Activated gamma-delta T cell (primary cell): ENCODE results near the gene STK17B.

Experiments
- DNase-seq: peaks from one replicate; lab custom pipeline; 2025; lab: John Stamatoyannopoulos, UW

The STK17B gene

GRCh38 chr2:196183528-196184231 lies 12.3 kb upstream of the STK17B start:
- DNase-seq, result no peak

- no peak for DNase-seq
These were observed 11.7 kb upstream of the STK17B start for GRCh38 chr2:196183172-196183473.

- no peak for DNase-seq
These were observed 11.2 kb upstream of the STK17B start for GRCh38 chr2:196182439-196183171.

- no peak for DNase-seq
These were observed 10.1 kb upstream of the STK17B start for GRCh38 chr2:196181484-196181883.

GRCh38 chr2:196177124-196177523 lies 5.7 kb upstream of the STK17B start:
- no peak for DNase-seq

GRCh38 chr2:196176142-196176738 lies 4.9 kb upstream of the STK17B start:
- DNase-seq, result peak; percentile 74

DNA sequence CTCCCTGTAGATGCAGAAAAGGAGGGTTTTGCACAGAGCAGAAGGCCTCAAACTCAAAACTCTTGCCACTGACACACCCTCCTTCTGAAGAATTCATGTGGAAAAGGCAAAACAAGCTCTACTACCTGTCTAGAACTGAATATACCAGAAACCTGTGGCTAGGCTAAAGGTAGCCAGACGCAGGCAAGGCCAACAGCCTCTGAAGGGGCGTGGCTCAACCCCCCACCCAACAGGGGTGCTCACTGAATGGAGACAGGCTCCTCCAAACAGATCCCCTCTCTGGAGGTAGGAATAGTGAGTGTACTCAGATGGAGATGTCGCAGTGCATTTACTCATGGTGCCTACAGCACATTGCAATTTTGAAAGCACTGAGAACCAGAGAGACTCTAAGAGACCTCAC lies 3.0 kb upstream of the STK17B start:
- DNase-seq, result no peak

- no peak for DNase-seq
These were observed 2.1 kb upstream of the STK17B start for GRCh38 chr2:196173505-196173904.

- DNase-seq, result no peak
These were observed 1.6 kb upstream of the STK17B start for GRCh38 chr2:196172951-196173350.

GRCh38 chr2:196171946-196172345 lies 568 bp upstream of the STK17B start:
- DNase-seq, result no peak

DNA sequence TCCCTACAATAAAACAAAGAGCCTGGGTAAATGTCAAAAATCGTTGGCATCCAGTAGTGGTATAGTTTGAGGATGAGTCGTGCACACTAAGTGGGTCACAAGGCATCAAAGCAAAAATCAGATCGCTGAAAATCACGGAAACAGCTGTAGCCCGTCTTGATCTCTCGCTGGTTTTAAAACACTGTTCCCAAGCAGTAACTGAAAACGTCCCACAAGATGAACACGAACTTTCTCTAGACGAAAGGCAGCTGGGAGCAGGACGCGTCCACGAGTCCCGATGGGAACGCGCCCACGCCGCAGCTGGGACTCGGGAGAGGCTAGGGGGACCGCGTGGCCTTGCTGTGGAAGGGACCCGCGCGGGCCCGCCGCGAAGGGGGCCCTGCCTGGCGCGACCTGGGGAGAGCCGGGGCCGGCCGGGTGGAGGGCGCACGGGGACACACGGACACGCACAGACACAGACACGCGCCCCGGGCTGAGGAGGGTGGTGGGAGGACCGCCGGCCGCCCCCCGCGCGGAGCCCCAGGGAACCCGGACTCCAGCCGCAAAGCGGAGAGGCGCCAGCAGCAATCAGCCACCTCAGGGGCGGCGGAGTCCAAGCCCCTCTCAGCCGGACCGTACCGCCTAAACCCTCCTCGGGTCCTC lies 651 bp downstream of the STK17B start:
- peak; percentile 39 for DNase-seq

DNA sequence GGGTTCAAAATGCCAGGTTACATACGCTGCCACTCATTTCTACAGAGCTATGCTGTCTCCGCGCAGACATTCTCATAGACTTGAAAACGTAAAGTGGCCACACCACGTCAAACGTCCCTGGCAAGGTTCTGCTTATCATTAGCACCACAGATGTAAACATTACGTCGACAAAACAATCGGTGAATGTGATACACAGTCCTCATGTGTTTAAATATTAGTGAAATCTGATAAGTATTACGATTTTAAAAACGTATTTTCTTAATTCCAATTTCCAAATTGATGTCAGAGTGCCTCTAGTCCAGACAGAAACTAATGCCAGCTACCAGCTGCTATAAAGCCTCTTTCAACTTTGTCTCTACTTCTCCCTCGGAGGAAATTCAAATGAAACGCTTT lies 1.2 kb downstream of the STK17B start:
- no peak for DNase-seq

- no peak for DNase-seq
These were observed 1.9 kb downstream of the STK17B start for GRCh38 chr2:196169516-196169915.

GRCh38 chr2:196168181-196168580 lies 3.2 kb downstream of the STK17B start:
- DNase-seq, result no peak

- DNase-seq, result no peak
These were observed 3.7 kb downstream of the STK17B start for GRCh38 chr2:196167666-196168065.

GRCh38 chr2:196166876-196167275 lies 4.5 kb downstream of the STK17B start:
- DNase-seq, result no peak

DNA sequence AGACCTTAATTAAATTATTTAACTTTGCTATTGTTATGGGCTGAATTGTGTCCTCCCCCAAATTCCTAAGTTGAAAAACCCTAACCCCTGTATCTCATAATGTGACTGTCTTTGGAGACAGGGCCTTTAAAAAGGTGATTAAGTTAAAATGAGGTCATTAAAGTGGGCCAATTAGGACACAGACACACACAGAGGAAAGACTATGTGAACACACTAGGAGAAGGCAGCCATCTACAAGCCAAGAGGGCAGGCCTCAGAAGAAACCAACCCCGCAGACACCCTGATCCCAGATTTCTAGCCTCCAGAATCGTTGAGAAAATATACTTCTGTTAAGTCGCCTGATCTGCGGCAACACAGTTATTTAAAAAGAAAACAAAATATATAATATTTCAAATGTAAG lies 6.4 kb downstream of the STK17B start:
- DNase-seq, result no peak

GRCh38 chr2:196163285-196163684 lies 8.1 kb downstream of the STK17B start:
- no peak for DNase-seq

DNA sequence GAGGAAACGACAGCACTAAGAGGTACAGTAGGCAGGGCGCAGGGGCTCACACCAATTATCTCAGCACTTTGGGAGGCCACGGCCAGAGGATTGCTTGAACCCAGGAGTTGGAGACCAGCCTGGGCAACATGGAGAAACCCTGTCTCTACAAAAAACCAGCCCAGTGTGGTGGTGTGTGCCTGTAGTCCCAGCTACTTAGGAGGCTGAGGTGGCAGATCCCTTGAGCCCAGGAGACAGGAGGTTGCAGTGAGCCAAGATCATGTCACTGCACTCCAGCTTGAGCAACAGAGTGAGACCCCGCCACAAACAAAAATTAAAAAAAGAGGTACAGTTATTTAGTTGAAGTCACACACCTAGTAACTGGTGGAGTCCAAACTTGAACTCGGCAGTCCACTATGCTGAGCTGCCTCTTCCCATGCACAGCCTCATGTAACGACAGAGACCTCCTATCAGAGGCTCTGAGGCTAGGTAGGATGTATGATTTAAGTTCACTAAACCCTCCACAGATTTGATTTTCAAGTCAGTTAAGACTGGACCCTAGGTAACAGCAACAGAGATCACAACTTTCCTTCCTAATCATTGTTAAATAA lies 8.7 kb downstream of the STK17B start:
- DNase-seq, result no peak

- DNase-seq, result no peak
These were observed 10.4 kb downstream of the STK17B start for GRCh38 chr2:196160946-196161345.

DNA sequence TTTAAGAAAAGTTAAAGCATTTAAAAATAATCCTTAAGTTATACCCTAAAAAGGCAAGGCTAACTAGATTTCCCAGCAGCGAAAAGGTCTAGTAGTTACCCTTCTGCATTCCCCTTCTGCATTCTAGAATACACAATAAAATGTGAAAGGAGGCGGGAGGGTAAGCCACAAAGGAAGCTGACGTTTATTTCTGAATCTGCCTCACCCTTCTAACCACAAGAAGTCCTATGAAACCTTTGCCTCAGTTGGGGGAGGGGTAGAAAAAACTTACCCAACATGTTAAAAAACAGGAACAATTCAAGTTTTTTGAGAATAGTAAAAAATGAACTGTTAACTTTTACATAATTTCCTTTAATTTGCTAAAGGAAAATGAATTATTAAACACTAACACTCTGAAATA lies 11.3 kb downstream of the STK17B start:
- no peak for DNase-seq

GRCh38 chr2:196159221-196159892 lies 12.0 kb downstream of the STK17B start:
- DNase-seq, result no peak
